GM18499 (cell line): ENCODE results near the gene ELOVL7.
"Not testable (repeated sequence)": the region's sequence is repeated elsewhere in the genome, so short reads cannot be mapped to it uniquely, and the experiment has no call there.

Experiments
- ATAC-seq: cut with Tn5 transposase; IDR thresholded peaks from one replicate; pipeline ENCODE4 v1.9.1; 2021; ENCODE audit warnings: moderate number of reproducible peaks; ENCODE audit not compliant: insufficient read depth, unreplicated experiment

ELOVL7 gene

GRCh38 chr5:60719329-60719728, 124.7 kb downstream of the ELOVL7 start:
- ATAC-seq: no peak

GRCh38 chr5:60718166-60718892, 125.7 kb downstream of the ELOVL7 start:
- ATAC-seq: no peak

GRCh38 chr5:60715201-60715928, 128.7 kb downstream of the ELOVL7 start:
- not testable (repeated sequence) for ATAC-seq

GRCh38 chr5:60712950-60713349, 131.1 kb downstream of the ELOVL7 start:
- no peak for ATAC-seq

GRCh38 chr5:60711892-60712291, 132.2 kb downstream of the ELOVL7 start:
- not testable (repeated sequence) for ATAC-seq

- ATAC-seq: no peak
Measured at GRCh38 chr5:60710362-60710761, 133.7 kb downstream of the ELOVL7 start.

GRCh38 chr5:60705144-60705543, 138.9 kb downstream of the ELOVL7 start:
- ATAC-seq: no peak

GRCh38 chr5:60703944-60704343, 140.1 kb downstream of the ELOVL7 start:
- ATAC-seq: no peak
